ENCODE results near the gene PLPP2.

DNA sequence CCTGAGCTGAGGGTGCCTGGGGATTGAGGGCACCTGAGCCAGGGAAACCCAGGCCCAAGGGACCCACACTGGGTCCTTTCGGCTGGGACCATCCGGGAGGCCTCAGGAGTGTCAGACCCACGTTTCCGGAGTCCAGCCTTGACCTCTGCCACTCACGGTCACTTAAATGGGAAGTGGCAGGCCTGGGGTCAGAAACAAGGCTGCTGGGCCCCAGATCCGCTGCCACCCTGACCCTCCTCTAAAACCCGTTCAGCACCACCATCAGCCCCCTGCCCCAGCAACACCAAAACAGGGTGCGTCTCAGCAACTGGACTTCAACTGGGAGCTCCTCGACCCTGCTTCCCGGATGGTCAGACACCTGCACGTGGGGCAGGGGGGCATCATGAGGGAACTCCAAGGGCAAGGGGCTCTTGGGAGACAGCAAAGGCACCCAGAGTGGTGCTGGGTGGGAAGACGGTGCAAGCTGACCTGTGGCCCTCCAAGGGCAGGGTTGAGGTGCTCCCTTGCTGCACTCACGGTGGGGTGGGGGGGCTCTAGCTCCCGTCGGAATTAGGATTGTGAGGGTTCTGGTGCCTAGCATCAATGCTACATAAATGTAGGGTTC lies 1.2 kb upstream of the PLPP2 start:
- TF ChIP-seq, protein P1, sequence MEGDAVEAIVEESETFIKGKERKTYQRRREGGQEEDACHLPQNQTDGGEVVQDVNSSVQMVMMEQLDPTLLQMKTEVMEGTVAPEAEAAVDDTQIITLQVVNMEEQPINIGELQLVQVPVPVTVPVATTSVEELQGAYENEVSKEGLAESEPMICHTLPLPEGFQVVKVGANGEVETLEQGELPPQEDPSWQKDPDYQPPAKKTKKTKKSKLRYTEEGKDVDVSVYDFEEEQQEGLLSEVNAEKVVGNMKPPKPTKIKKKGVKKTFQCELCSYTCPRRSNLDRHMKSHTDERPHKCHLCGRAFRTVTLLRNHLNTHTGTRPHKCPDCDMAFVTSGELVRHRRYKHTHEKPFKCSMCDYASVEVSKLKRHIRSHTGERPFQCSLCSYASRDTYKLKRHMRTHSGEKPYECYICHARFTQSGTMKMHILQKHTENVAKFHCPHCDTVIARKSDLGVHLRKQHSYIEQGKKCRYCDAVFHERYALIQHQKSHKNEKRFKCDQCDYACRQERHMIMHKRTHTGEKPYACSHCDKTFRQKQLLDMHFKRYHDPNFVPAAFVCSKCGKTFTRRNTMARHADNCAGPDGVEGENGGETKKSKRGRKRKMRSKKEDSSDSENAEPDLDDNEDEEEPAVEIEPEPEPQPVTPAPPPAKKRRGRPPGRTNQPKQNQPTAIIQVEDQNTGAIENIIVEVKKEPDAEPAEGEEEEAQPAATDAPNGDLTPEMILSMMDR (IDR thresholded peaks at IDR 0.05; ENCODE audit: low read length), result no peak
- TF ChIP-seq EZH2 (optimal IDR thresholded peaks at IDR 0.05; ENCODE audit: low read depth, low read length) (no peak), EZH2phosphoT487 (IDR thresholded peaks at IDR 0.05; ENCODE audit: low read length) (no peak)
